HG03378 (cell line): ENCODE results near the gene FRMD5.
"Not testable (repeated sequence)": the region's sequence is repeated elsewhere in the genome, so short reads cannot be mapped to it uniquely, and the experiment has no call there.

Experiments
- ATAC-seq: cut with Tn5 transposase; IDR thresholded peaks from one replicate; pipeline ENCODE4 v1.9.1; 2021; ENCODE audit warnings: mild to moderate bottlenecking, moderate library complexity; ENCODE audit not compliant: unreplicated experiment

The FRMD5 gene

GRCh38 chr15:44034933-44035624, 160.0 kb downstream of the FRMD5 start:
- no peak for ATAC-seq

DNA sequence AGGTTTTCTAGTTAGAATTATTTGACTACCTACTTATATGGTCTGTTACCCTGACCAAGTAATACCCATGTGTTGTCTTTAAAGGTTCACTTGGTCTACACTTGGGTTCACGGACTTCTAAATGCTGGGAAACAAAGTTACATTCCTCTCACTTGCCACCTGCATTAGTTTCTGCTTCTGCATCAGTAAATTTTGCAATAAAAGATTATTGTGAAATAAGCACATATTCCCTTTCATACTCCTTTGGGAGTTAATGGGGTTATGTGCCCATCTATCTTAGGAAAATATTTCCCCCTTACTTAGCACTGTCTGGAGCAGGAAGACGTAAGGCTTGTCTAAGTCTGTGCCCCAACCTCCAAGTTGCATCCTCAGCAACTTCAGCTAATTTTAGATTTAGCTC, 160.7 kb downstream of the FRMD5 start:
- ATAC-seq, result no peak

- no peak for ATAC-seq
Measured at GRCh38 chr15:44033894-44034293, 161.2 kb downstream of the FRMD5 start.

DNA sequence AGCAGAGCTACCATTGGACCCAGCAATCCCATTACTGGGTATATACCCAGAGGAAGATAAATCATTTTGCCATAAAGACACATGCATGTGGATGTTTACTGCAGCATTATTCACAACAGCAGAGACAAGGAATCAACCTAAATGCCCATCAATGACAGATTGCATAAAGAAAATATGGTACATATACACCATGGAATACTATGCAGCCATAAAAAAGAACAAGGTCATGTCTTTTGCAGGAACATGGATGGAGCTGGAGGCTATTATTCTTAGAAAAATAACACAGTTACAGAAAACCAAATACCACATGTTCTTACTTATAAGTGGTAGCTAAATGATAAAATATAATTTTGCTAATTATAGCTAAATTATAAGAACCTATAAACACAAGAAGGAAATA, 162.3 kb downstream of the FRMD5 start:
- ATAC-seq, result not testable (repeated sequence)

GRCh38 chr15:44029940-44030568, 165.0 kb downstream of the FRMD5 start:
- ATAC-seq, result no peak

DNA sequence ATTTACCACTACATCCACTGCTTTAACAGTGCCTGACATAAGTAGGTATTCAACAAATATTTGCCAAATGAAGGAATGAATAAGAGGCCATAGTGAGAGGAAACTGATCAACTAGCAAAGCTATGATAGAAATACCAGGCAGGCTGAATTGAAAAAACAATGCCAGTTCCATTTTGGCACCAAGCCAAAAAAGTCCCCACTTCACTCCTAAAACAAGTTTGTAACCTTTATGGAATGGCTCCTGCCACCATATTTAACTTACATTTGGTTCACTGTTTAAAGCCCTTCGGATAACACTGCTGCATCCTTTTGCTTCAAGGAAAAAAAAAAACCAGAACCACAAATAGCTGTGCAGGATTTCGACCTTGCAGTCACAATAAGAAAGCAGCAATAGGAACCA, 166.1 kb downstream of the FRMD5 start:
- no peak for ATAC-seq

DNA sequence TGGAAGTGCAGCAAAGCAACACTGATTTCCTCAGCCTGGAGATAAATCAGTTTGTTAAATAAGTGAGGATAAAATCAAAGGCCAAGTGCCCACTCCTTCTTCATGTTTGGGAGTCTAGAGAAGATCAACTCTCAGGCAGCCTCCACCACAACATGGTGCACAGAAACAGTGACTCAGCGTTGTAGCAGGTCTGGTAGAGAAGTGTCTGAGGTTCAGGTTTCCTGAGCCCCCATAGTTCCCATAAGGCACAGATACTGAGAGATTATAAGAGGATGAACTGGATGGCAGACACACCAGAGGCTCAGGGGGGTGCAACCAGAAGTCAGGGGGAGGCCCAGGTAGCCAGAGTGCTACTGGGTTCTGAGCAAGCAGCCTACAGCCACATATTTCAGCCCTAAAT, 166.7 kb downstream of the FRMD5 start:
- ATAC-seq, result no peak

- no peak for ATAC-seq
Measured at GRCh38 chr15:44024155-44024554, 170.9 kb downstream of the FRMD5 start.

DNA sequence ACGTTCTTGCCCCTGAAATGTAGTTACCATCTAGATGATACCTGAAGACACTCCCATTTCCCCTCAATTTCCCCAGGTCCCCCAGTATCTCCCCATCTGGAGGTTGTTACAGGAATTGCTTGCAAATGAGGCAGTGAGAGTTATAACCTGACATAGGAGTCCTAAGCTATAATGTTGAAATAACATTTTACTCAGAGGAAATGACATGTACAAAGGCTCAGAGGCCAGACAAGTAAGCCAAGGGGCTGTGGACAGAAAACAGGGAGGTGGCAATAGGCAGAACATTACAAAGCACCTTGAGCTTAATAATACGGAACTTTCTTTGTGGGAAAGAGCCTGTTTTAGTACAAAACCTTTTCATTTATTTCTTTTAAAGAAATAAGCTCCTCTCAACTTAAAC, 171.9 kb downstream of the FRMD5 start:
- ATAC-seq, result no peak

DNA sequence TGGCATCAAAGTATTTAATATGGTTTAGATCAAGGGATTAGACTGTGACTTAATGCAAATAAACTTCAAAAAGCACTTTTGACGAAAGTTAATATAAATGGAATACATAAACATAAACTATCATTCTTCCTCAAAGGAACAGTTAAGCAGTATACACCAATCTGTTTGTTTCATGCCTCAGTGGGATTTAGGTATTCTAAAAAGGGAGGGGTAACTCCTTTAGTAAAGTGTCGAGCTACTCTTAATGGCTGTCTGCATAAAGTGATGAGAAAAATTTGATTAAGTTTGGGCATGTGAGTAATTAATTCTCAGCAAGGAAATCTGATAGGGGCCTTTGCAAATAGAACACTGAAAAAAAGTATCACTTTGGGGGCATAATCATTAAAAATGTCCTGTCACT, 176.9 kb downstream of the FRMD5 start:
- ATAC-seq, result no peak

DNA sequence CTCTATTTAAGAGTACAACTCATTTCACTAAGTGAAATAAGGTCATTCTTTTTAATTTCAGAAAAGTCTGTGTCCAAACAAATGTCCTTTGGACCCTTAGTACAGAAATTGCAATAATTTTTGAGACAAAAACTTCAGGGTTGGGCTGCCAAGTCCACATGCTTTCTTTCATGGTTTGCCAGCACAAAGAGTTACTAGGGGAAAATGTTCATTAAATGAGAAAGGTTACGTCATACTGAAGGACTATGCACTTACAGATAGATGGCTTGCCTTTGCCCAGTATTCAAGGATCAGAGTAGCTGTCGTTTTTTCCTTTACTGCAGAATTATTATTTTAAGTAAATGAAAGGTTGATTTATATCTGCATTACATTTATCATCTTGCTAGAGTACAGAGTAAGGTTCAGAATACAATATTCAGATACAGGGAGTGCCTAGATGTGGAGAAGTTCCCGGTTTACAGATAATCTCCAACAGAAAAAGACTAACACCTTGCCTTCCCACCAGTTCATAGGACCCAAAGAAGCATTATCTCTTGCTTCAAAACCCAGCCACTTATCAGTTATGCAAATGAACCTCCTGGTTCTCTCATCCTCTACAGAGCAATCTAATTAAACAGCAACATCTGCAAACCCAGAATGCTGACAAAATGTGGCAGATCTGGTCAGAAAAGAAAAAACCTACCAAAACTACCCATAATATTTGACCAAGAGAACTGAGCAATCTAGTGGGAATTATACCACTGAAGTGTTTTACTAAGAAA, 179.3 kb downstream of the FRMD5 start:
- ATAC-seq, result no peak

- ATAC-seq, result no peak
Measured at GRCh38 chr15:44011238-44011854, 183.7 kb downstream of the FRMD5 start.

- ATAC-seq, result no peak
Measured at GRCh38 chr15:44010089-44010488, 185.0 kb downstream of the FRMD5 start.

DNA sequence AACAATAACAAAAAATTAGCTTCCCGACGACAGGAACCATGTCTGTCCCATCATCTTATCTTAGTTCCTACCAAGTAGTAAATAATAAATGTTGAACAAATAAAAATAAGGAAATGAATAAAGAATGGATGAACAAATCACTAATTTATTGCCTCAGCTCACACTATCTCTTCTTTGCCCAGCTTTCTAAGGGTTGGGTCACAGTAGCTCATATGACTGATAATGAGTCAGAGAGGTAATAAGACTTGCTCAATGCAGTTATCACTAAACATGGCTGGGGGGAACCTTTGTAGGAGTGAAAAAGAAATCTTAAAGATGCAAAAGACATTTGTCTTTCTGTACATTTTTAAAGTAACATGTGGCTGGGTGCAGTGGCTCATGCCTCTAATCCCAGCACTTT, 186.0 kb downstream of the FRMD5 start:
- no peak for ATAC-seq

DNA sequence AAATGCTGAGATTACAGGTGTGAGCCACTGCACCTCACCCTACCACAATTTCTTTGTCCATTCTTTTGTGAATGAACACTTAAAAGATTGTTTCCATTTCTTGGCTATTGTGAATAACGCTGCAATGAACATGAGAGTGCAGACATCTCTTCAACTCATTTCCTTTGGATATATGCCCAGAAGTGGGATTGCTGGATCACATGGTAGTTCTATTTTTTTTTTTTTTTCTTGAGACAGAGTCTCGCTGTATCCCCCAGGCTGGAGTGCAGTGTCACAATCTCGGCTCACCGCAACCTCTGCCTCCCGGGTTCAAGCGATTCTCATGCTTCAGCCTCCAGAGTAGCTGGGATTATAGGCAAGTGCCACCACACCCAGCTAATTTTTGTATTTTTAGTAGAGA, 194.8 kb downstream of the FRMD5 start:
- not testable (repeated sequence) for ATAC-seq

GRCh38 chr15:43998607-43999006, 196.5 kb downstream of the FRMD5 start:
- ATAC-seq, result no peak

GRCh38 chr15:43991206-43991605, 203.9 kb downstream of the FRMD5 start:
- ATAC-seq, result no peak

GRCh38 chr15:43989938-43990337, 205.1 kb downstream of the FRMD5 start:
- ATAC-seq, result no peak

DNA sequence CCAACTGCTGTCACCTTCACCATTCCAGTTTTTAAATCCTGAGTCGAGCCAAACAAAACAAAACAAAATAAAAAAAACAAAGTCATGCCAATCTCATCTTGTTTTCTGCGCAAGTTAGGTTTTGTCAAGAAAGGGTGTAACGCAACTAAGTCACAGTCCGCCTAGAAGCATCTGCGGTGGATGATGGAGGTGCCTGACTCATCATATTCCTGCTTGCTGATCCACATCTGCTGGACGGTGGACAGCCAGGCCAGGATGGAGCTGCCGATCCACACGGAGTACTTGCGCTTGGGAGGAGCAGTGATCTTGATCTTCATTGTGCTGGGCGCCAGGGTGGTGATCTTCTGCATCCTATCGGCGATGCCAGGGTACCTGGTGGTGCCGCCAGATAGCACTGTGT, 206.2 kb downstream of the FRMD5 start:
- ATAC-seq, result no peak

DNA sequence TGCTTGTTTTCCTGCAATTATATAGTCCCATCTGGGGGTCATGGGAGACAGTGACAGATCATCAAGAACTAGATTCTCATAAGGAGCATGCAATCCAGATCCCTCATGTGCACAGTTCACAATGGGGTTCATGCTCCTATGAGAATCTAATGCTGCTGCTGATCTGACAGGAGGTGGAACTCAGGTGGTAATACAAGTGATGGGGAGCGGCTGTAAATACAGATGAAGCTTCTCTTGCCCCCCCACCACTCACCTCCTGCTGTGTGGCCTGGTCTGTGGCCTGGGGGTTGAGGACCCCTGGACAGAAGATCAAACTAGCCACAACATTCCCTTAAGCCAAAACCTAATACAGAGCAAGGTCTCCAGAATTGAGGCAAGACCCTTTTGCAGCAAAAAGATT, 207.1 kb downstream of the FRMD5 start:
- ATAC-seq, result no peak

- no peak for ATAC-seq
Measured at GRCh38 chr15:43985976-43986680, 208.9 kb downstream of the FRMD5 start.
